ENCODE data around the gene AIRE.

DNA sequence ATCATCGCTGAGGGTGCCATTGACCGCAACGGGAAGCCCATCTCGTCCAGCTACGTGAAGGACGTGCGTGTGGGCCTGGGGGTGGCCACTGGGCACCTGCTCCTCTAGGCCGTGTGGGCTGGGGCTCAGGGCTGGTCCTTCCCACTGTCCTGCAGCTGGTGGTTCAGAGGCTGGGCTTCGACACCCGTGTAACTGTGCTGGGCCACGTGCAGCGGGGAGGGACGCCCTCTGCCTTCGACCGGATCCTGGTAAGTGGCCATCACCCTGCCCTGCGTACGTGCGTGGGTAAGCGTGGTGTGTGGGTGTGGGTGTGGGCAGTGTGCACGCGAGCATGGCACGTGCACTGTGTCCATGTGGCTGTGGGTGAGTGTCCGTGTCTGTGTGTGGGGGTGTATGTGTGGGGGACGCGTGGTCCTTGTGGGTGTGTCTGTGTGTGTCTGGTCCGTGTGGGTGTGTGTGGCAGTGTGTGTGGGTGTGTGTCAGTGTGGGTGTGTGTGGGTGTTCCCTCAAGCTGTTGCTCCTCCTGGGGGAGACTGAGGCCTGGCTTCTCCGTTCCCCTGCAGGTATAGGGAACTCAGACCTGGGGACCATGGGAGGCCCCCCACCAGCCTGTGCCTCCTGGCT is 30.7 kb downstream of the AIRE start:
- TF ChIP-seq TAF1 (IDR thresholded peaks at IDR 0.05; ENCODE audit: borderline replicate concordance, low read depth, low read length) (no peak), POLR2A (IDR thresholded peaks at IDR 0.05; ENCODE audit: low read depth, low read length) (no peak)
